Stimulated activated naive B cell treated with anti-CD40 and anti-IgM and Interleukin-4, amounts not matched to agents 10 μg/mL and 1 μg/mL and 100 μg/mL, for 72 hours (primary cell): ENCODE results near the gene APOA4.

Source experiments
- ATAC-seq, 2 donors: fragments of 150-1000 bp; cut with Tn5 transposase; replicated peaks; 2 replicates each; pipeline ENCODE4 v1.10.0; 2021; ENCODE audit warnings: moderate library complexity in 1 of 2
- DNase-seq: peaks from one replicate; pipeline ENCODE4 v3.0.0; 2021
- H3K27ac Mint-ChIP-seq: one replicate; pipeline ENCODE4 v1.8.0; 2022; ENCODE audit warnings: mild to moderate bottlenecking, mixed read lengths
- H3K27me3 Mint-ChIP-seq, 2 donors: one replicate each; pipeline ENCODE4 v1.8.0; 2022; ENCODE audit warnings: mixed read lengths in 2 of 2
- H3K36me3 Mint-ChIP-seq, 2 donors: one replicate each; pipeline ENCODE4 v1.8.0; 2022; ENCODE audit warnings: mixed read lengths in 2 of 2, mild to moderate bottlenecking in 1 of 2
- H3K4me1 Mint-ChIP-seq, 2 donors: one replicate each; pipeline ENCODE4 v1.8.0; 2022; ENCODE audit warnings: mixed read lengths in 2 of 2, mild to moderate bottlenecking in 1 of 2
- H3K4me3 Mint-ChIP-seq, 2 donors: one replicate each; pipeline ENCODE4 v1.8.0; 2022; ENCODE audit warnings: mild to moderate bottlenecking in 2 of 2, mixed read lengths in 2 of 2, moderate library complexity in 1 of 2
- H3K9me3 Mint-ChIP-seq, 2 donors: one replicate each; pipeline ENCODE4 v1.8.0; 2022; ENCODE audit warnings: mixed read lengths in 2 of 2, mild to moderate bottlenecking in 1 of 2

APOA4 gene

GRCh38 chr11:116830184-116830912, 7.2 kb upstream of the APOA4 start:
- Mint-ChIP-seq H3K4me1 (peaks cover 6 to 8% of the 10 kb centered on the region in 2 donors), H3K27ac (no peak overlapping the region), H3K9me3 (no peaks in the 10 kb centered on the region), H3K36me3 (no peaks in the 10 kb centered on the region), H3K4me3 (no peak overlapping the region), H3K27me3 (peaks cover 0 to 4% of the 10 kb centered on the region in 2 donors)
- DNase-seq (no peak), ATAC-seq (no peak)

DNA sequence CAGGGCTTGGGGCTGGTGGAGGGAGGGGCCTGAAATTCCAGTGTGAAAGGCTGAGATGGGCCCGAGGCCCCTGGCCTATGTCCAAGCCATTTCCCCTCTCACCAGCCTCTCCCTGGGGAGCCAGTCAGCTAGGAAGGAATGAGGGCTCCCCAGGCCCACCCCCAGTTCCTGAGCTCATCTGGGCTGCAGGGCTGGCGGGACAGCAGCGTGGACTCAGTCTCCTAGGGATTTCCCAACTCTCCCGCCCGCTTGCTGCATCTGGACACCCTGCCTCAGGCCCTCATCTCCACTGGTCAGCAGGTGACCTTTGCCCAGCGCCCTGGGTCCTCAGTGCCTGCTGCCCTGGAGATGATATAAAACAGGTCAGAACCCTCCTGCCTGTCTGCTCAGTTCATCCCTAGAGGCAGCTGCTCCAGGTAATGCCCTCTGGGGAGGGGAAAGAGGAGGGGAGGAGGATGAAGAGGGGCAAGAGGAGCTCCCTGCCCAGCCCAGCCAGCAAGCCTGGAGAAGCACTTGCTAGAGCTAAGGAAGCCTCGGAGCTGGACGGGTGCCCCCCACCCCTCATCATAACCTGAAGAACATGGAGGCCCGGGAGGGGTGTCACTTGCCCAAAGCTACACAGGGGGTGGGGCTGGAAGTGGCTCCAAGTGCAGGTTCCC, 6.5 kb upstream of the APOA4 start, which contains the start of gene APOC3:
APOC3 (plus strand) TSS at position 383 of the 659 bp plus-strand sequence. CDS start 676 bp downstream, outside the sequence.
- no peak for DNase-seq
- no peaks in the 10 kb centered on the region for H3K9me3 Mint-ChIP-seq
- peaks cover under 1% of the 10 kb centered on the region in 2 donors for H3K4me1 Mint-ChIP-seq
- H3K36me3 Mint-ChIP-seq, result no peaks in the 10 kb centered on the region
- ATAC-seq, result no peak
- H3K27ac Mint-ChIP-seq, result no peak within 1 kb of the TSS
- peaks cover 0 to 4% of the 10 kb centered on the region in 2 donors for H3K27me3 Mint-ChIP-seq
- no peak within 1 kb of the TSS for H3K4me3 Mint-ChIP-seq

DNA sequence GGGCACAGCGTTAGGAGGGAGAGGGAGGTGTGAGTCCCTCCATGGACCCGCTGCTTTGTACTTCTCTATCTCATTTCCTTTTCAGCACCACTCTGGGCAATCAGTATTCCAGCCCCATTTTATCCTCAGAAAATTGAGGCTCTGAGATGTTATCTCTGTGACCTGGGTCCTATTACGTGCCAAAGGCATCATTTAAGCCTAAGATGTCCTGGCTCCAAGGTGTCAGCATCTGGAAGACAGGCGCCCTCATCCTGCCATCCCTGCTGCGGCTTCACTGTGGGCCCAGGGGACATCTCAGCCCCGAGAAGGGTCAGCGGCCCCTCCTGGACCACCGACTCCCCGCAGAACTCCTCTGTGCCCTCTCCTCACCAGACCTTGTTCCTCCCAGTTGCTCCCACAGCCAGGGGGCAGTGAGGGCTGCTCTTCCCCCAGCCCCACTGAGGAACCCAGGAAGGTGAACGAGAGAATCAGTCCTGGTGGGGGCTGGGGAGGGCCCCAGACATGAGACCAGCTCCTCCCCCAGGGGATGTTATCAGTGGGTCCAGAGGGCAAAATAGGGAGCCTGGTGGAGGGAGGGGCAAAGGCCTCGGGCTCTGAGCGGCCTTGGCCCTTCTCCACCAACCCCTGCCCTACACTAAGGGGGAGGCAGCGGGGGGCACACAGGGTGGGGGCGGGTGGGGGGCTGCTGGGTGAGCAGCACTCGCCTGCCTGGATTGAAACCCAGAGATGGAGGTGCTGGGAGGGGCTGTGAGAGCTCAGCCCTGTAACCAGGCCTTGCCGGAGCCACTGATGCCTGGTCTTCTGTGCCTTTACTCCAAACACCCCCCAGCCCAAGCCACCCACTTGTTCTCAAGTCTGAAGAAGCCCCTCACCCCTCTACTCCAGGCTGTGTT, 5.8 kb upstream of the APOA4 start:
- no peaks in the 10 kb centered on the region for H3K4me1 Mint-ChIP-seq
- H3K27ac Mint-ChIP-seq, result no peak overlapping the region
- no peaks in the 10 kb centered on the region for H3K9me3 Mint-ChIP-seq
- H3K4me3 Mint-ChIP-seq, result no peak overlapping the region
- peaks cover 0 to 4% of the 10 kb centered on the region in 2 donors for H3K27me3 Mint-ChIP-seq
- DNase-seq (no peak), ATAC-seq (no peak)
- no peaks in the 10 kb centered on the region for H3K36me3 Mint-ChIP-seq

- Mint-ChIP-seq H3K36me3 (no peaks in the 10 kb centered on the region), H3K4me1 (no peaks in the 10 kb centered on the region), H3K4me3 (no peak overlapping the region), H3K9me3 (no peaks in the 10 kb centered on the region), H3K27me3 (peaks cover 0 to 4% of the 10 kb centered on the region in 2 donors), H3K27ac (no peak overlapping the region)
- ATAC-seq (no peak), DNase-seq (no peak)
Observed at GRCh38 chr11:116827461-116827860, 4.4 kb upstream of the APOA4 start.

DNA sequence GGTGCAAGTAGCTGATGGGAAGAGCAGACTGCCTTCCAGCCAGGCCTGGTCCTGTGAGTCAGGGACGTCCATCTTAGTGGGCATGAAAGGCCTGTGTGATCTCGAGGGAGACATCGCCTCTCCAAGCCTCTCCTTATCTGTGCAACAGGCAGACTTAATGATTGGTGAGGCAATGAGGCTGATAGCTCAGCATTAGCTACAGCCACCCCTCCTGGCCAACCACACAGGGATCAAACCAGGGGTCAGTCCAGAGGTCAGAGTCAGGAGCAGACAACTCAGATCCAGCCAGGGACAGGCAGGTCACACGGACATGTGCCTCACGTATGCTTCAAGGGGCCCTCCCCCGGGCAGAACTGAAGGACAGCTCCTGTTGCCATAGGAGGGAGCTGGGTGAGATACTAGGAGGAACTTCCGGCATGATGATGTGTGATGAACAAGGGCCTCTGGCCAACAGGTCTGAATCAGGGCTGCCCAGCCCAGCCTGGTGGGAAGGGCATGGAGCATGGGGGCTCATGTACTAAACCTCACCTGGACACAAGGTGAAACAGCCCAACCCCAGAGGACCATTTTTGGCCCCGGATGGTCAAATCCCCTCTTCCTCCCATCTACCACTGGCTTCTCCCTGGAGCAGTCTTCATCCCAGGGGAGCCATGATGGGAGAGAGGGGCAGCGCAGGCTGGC, 3.8 kb upstream of the APOA4 start:
- H3K9me3 Mint-ChIP-seq, result no peaks in the 10 kb centered on the region
- H3K4me3 Mint-ChIP-seq, result no peak overlapping the region
- H3K36me3 Mint-ChIP-seq, result no peaks in the 10 kb centered on the region
- ATAC-seq, result no peak
- peaks cover 0 to under 1% of the 10 kb centered on the region in 2 donors for H3K27me3 Mint-ChIP-seq
- DNase-seq, result no peak
- H3K27ac Mint-ChIP-seq, result no peak overlapping the region
- no peaks in the 10 kb centered on the region for H3K4me1 Mint-ChIP-seq

DNA sequence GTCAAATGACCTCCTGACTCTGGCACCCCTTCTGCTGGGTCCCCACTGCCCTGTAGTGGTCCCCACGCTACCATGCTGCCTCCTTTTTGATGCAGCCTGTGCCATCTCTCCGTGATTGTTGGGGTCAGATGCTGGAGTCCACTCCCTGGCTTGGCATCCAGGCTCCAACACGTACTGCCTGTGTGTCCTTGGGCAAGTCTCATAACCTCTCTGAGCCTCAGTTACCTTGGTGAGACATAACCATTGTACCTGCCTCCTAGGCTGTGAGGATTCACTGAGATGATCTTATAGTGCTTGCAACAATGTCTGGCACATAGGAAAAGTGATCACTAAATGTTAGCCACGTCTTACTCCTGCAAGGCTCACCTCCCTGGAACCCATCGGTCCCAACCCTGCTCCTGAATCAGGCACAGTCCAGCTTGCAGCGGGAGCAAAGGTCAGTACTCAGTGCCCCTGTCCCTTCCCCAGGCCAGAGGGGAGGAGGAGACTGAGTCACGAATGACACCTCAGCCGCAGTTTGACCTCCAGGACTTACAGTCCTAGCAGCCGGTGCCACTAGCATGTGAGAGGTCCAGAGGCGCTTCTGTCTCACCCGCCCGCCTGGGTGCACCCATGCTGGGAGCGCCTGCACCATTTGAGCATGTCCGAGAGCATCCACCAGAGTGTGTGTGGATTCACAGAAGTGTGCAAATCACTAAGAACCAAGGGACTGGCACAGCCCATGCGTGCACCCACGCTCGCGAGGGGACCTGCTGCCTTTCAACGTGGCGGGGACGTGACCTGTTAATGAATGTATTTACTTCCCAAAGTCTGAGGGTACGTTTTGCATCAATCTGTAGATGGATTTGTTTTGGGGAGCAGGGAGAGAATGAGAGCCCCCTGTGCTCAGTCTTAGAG, 3.0 kb upstream of the APOA4 start:
- no peak overlapping the region for H3K4me3 Mint-ChIP-seq
- H3K9me3 Mint-ChIP-seq, result no peaks in the 10 kb centered on the region
- H3K4me1 Mint-ChIP-seq, result no peaks in the 10 kb centered on the region
- no peaks in the 10 kb centered on the region for H3K27me3 Mint-ChIP-seq
- DNase-seq (no peak), ATAC-seq (no peak)
- no peak overlapping the region for H3K27ac Mint-ChIP-seq
- H3K36me3 Mint-ChIP-seq, result no peaks in the 10 kb centered on the region

- DNase-seq, result no peak
- no peak overlapping the region for H3K4me3 Mint-ChIP-seq
- H3K4me1 Mint-ChIP-seq, result no peaks in the 10 kb centered on the region
- H3K9me3 Mint-ChIP-seq, result no peaks in the 10 kb centered on the region
- ATAC-seq, result no peak
- H3K27me3 Mint-ChIP-seq, result no peaks in the 10 kb centered on the region
- H3K36me3 Mint-ChIP-seq, result no peaks in the 10 kb centered on the region
- H3K27ac Mint-ChIP-seq, result no peak overlapping the region
Observed at GRCh38 chr11:116825434-116825833, 2.3 kb upstream of the APOA4 start.

- DNase-seq, result no peak
- no peaks in the 10 kb centered on the region for H3K36me3 Mint-ChIP-seq
- no peak overlapping the region for H3K4me3 Mint-ChIP-seq
- H3K27me3 Mint-ChIP-seq, result no peaks in the 10 kb centered on the region
- ATAC-seq, result no peak
- H3K9me3 Mint-ChIP-seq, result no peaks in the 10 kb centered on the region
- no peak overlapping the region for H3K27ac Mint-ChIP-seq
- H3K4me1 Mint-ChIP-seq, result no peaks in the 10 kb centered on the region
Observed at GRCh38 chr11:116822575-116822974, 529 bp downstream of the APOA4 start.

- no peaks in the 10 kb centered on the region for H3K9me3 Mint-ChIP-seq
- H3K4me3 Mint-ChIP-seq, result no peak overlapping the region
- no peaks in the 10 kb centered on the region for H3K27me3 Mint-ChIP-seq
- H3K4me1 Mint-ChIP-seq, result no peaks in the 10 kb centered on the region
- H3K27ac Mint-ChIP-seq, result no peak overlapping the region
- ATAC-seq (no peak), DNase-seq (no peak)
- H3K36me3 Mint-ChIP-seq, result no peaks in the 10 kb centered on the region
Observed at GRCh38 chr11:116821050-116821918, 1.8 kb downstream of the APOA4 start.

GRCh38 chr11:116819049-116819448, 4.1 kb downstream of the APOA4 start:
- Mint-ChIP-seq H3K36me3 (no peaks in the 10 kb centered on the region), H3K4me3 (no peak overlapping the region), H3K4me1 (peaks cover 0 to 2% of the 10 kb centered on the region in 2 donors), H3K9me3 (no peaks in the 10 kb centered on the region), H3K27ac (no peak overlapping the region), H3K27me3 (peaks cover 0 to 6% of the 10 kb centered on the region in 2 donors)
- DNase-seq (no peak), ATAC-seq (no peak)

GRCh38 chr11:116814502-116814901, 8.6 kb downstream of the APOA4 start:
- H3K27me3 Mint-ChIP-seq, result peaks cover 4 to 10% of the 10 kb centered on the region in 2 donors
- no peaks in the 10 kb centered on the region for H3K36me3 Mint-ChIP-seq
- peaks cover 0 to 2% of the 10 kb centered on the region in 2 donors for H3K4me1 Mint-ChIP-seq
- DNase-seq (no peak), ATAC-seq (no peak)
- H3K4me3 Mint-ChIP-seq, result no peak overlapping the region
- H3K9me3 Mint-ChIP-seq, result no peaks in the 10 kb centered on the region
- no peak overlapping the region for H3K27ac Mint-ChIP-seq

DNA sequence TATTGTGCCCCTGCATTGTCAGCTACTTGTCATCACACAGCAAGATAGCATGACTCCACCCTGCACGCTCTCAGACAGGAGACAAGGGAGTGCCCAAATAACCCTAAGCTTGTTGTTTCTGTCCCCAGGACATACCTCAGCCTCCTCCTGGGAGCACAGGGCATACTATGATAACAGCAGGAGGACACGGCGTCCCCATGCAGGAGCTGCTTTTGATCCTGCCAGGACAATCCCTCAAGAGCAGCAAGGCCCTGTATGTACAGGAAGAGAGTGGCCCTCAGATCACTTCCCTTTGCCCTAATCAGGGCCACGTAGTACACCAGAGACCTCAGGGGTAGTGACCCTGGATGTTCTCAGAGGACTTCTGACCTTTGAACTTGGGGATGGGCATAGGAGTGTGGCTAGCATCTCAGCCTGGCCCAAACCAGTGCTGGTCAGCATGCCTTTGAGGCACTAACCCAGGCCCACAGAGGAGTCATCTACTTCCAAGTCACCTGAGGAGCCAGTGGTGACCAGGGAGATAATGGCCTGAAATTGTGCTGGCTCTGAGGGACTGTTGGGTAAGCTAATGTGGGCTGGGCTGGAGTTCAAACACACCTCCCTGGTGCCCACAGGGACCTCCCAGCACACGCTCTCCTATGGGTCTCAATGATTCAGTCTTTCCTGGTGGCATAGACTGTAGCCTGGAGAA, 9.2 kb downstream of the APOA4 start:
- Mint-ChIP-seq H3K4me1 (peaks cover 0 to 2% of the 10 kb centered on the region in 2 donors), H3K36me3 (no peaks in the 10 kb centered on the region), H3K4me3 (no peak overlapping the region), H3K9me3 (no peaks in the 10 kb centered on the region), H3K27me3 (peaks cover 6 to 12% of the 10 kb centered on the region in 2 donors), H3K27ac (no peak overlapping the region)
- DNase-seq, result no peak
- no peak for ATAC-seq
